ENCODE data around the gene ZNF793. TPM values are rescaled to one million over a fixed set of nuclear protein-coding genes. Genes with fewer than 3 reads are reported as not detected.

The ZNF793 gene
- 1 to 10 TPM; 1.2 to 3.4 (median 2.0) TPM for total RNA-seq

GRCh38 chr19:37506387-37507166, at the start of gene ZNF793:
ZNF793 (plus strand) TSS chr19:37506939; CDS start chr19:37523440, 16,501 bp downstream.
- Histone ChIP-seq H3K4me1 (peaks cover 0 to 20% (median 0%) of the 10 kb centered on the region in 3 donors), H3K27ac (peak within 1 kb of the TSS; percentile 91 to 98 (median 95)), H3K36me3 (peaks cover 0 to 36% (median 0%) of the 10 kb centered on the region in 3 donors), H3K4me3 (peak within 1 kb of the TSS; percentile 69 to 86 (median 77)), H3K27me3 (no peaks in the 10 kb centered on the region), H3K9me3 (peaks cover 0 to 25% (median 0%) of the 10 kb centered on the region in 3 donors)
- WGBS, 2 donors, result 1 to 2% methylated on average over 26 of the region's 40 CpGs
- intact Hi-C loops (cut with DNase I), result no loop called here
- DNase-seq, result peak; percentile 15
- no peak for TF ChIP-seq POLR2A (IDR thresholded peaks at IDR 0.05)
- peak in 2 of 6 experiments; percentile 2 to 16 for TF ChIP-seq CTCF (IDR thresholded peaks at IDR 0.05)

- DNase-seq, result no peak
- intact Hi-C loops (cut with DNase I), result no loop called here
Measured at GRCh38 chr19:37466277-37466797, 40.4 kb upstream of the ZNF793 start.

GRCh38 chr19:37466798-37467607, 39.7 kb upstream of the ZNF793 start, which contains the start of gene ZNF569:
ZNF569 (minus strand) TSS chr19:37467444; CDS start chr19:37444921, 22,523 bp downstream.
- H3K4me1 ChIP-seq, result peaks cover 10 to 36% (median 10%) of the 10 kb centered on the region in 3 donors
- H3K4me3 ChIP-seq, result peak within 1 kb of the TSS; percentile 71 to 88 (median 84)
- intact Hi-C loops (cut with DNase I), result no loop called here
- no peaks in the 10 kb centered on the region for H3K27me3 ChIP-seq
- TF ChIP-seq POLR2A (IDR thresholded peaks at IDR 0.05), result peak in 3 of 4 donors; percentile 14 to 37 (median 28)
- TF ChIP-seq CTCF (IDR thresholded peaks at IDR 0.05), result peak in 1 of 6 experiments; percentile 11
- WGBS, 2 donors, result 0 to 1% methylated on average over 8 to 10 of the region's 62 CpGs
- DNase-seq, result peak; percentile 59
- H3K27ac ChIP-seq, result peak within 1 kb of the TSS; percentile 79 to 96 (median 94)
- peaks cover 0 to 41% (median 0%) of the 10 kb centered on the region in 3 donors for H3K36me3 ChIP-seq
- peaks cover 0 to 20% (median 0%) of the 10 kb centered on the region in 3 donors for H3K9me3 ChIP-seq

More at GRCh38 chr19:37466277-37466797, 40.4 kb upstream of the ZNF793 start:
- no peak for TF ChIP-seq CTCF (IDR thresholded peaks at IDR 0.05)
- TF ChIP-seq POLR2A (IDR thresholded peaks at IDR 0.05), result no peak
- peaks cover 10 to 36% (median 10%) of the 10 kb centered on the region in 3 donors for H3K4me1 ChIP-seq
- H3K36me3 ChIP-seq, result peaks cover 0 to 41% (median 0%) of the 10 kb centered on the region in 3 donors
- WGBS, 2 donors, result 43 to 53% methylated on average over 17 to 25 of the region's 25 CpGs
- H3K27me3 ChIP-seq, result no peaks in the 10 kb centered on the region
- peaks cover 0 to 22% (median 0%) of the 10 kb centered on the region in 3 donors for H3K9me3 ChIP-seq
- H3K27ac ChIP-seq, result peak overlapping the region; percentile 79 to 96 (median 94)
- peak overlapping the region; percentile 66 to 88 (median 78) for H3K4me3 ChIP-seq

- TF ChIP-seq CTCF (IDR thresholded peaks at IDR 0.05) (peak in 1 of 6 experiments; percentile 3), POLR2A (IDR thresholded peaks at IDR 0.05) (no peak)
- no peaks in the 10 kb centered on the region for H3K27me3 ChIP-seq
- intact Hi-C loops (cut with DNase I), result no loop called here
Measured at GRCh38 chr19:37467608-37468090, 39.1 kb upstream of the ZNF793 start.

More at GRCh38 chr19:37467608-37468090, 39.1 kb upstream of the ZNF793 start:
- Histone ChIP-seq H3K9me3 (peaks cover 0 to 20% (median under 1%) of the 10 kb centered on the region in 3 donors), H3K36me3 (peaks cover 0 to 41% (median 0%) of the 10 kb centered on the region in 3 donors), H3K4me1 (peaks cover 10 to 36% (median 10%) of the 10 kb centered on the region in 3 donors), H3K4me3 (peak overlapping the region; percentile 66 to 88 (median 78)), H3K27ac (peak overlapping the region; percentile 79 to 96 (median 94))
- 48 to 52% methylated on average over 16 of the region's 18 CpGs for WGBS, 2 donors
- no peak for DNase-seq
